ENCODE results near the gene SPATA2L. TPM values are rescaled to one million over a fixed set of nuclear protein-coding genes. Genes with fewer than 3 reads are reported as not detected.

SPATA2L gene
- polyA plus RNA-seq, 1 donor (not counting 4 experiments of a cell fraction or from before 2014, with no cell fraction given) = 1.7 TPM

DNA sequence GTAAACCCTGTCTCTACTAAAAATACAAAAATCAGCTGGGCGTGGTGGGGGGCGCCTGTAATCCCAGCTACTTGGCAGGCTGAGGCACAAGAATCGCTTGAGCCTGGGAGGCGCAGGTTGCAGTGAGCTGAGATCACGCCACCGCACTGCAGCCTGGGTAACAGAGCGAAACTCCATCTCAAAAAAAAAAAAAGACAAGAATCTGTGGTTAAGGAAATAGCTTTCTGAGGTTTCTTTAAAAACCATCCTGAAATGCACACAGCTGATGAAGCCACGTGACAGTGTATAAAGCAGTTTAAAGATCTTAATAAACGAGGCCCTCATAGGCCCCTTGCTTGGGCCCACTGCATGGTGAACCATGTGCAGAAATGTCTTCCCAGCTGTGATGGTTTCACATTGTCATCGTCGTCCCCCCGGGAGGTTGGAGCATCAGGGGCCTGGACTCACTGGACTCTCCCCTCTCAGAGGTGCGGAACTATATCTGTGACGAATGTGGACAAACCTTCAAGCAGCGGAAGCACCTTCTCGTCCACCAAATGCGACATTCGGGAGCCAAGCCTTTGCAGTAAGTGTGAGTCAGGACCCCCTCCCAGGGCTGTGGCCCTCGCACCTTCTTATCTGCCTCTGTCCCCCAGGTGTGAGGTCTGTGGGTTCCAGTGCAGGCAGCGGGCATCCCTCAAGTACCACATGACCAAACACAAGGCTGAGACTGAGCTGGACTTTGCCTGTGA is 36.0 kb upstream of the SPATA2L start:
- Histone ChIP-seq H3K4me1 (ENCODE audit: control insufficient read depth, extremely low read depth, insufficient read depth, low read length) (no peaks in the 10 kb centered on the region), H3K27me3 (ENCODE audit: control insufficient read depth, extremely low read depth, insufficient read depth, low read length) (no peaks in the 10 kb centered on the region), H4K20me1 (ENCODE audit: control insufficient read depth, extremely low read depth, insufficient read depth, low read length) (peaks cover 2% of the 10 kb centered on the region), H3K9ac (ENCODE audit: control insufficient read depth, extremely low read depth, insufficient read depth, low read length) (no peak overlapping the region), H3K4me2 (ENCODE audit: control insufficient read depth, extremely low read depth, insufficient read depth, low read depth, low read length) (no peak overlapping the region), H3K9me1 (ENCODE audit: control insufficient read depth, extremely low read depth, insufficient read depth, low read length) (no peaks in the 10 kb centered on the region), H3K79me2 (ENCODE audit: control insufficient read depth, insufficient read depth, low read length) (peaks cover 2% of the 10 kb centered on the region), H3K4me3 (ENCODE audit: control insufficient read depth in 2 of 3, extremely low read depth in 1 of 3, insufficient read depth in 2 of 3, low read depth in 1 of 3, low read length in 3 of 3) (no peak overlapping the region), H3K9me3 (ENCODE audit: control insufficient read depth, low read depth, low read length) (no peaks in the 10 kb centered on the region), H3K36me3 (ENCODE audit: control insufficient read depth in 2 of 2, extremely low read depth in 1 of 2, insufficient read depth in 2 of 2, low read length in 2 of 2) (peaks cover 52 to 53% of the 10 kb centered on the region in 2 experiments), H3K27ac (ENCODE audit: control insufficient read depth, insufficient read depth, low read length) (no peak overlapping the region), H2AFZ (ENCODE audit: control insufficient read depth, low read length) (no peak overlapping the region)
- TF ChIP-seq EZH2 (IDR thresholded peaks at IDR 0.05; ENCODE audit: low read length) = no peak
- TF ChIP-seq, protein P1, sequence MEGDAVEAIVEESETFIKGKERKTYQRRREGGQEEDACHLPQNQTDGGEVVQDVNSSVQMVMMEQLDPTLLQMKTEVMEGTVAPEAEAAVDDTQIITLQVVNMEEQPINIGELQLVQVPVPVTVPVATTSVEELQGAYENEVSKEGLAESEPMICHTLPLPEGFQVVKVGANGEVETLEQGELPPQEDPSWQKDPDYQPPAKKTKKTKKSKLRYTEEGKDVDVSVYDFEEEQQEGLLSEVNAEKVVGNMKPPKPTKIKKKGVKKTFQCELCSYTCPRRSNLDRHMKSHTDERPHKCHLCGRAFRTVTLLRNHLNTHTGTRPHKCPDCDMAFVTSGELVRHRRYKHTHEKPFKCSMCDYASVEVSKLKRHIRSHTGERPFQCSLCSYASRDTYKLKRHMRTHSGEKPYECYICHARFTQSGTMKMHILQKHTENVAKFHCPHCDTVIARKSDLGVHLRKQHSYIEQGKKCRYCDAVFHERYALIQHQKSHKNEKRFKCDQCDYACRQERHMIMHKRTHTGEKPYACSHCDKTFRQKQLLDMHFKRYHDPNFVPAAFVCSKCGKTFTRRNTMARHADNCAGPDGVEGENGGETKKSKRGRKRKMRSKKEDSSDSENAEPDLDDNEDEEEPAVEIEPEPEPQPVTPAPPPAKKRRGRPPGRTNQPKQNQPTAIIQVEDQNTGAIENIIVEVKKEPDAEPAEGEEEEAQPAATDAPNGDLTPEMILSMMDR (optimal IDR thresholded peaks at IDR 0.05 in 1 of 3, IDR thresholded peaks at IDR 0.05 in 1 of 3, conservative IDR thresholded peaks at IDR 0.05 in 1 of 3; ENCODE audit: extremely low read depth in 1 of 3, insufficient read depth in 2 of 3, low read length in 3 of 3) = no peak
- dilution Hi-C loops (cut with MboI; ENCODE audit: extremely low pct_ligation_motif_present, low sequenced_read_pairs) = no loop called here
- DNase-seq (ENCODE audit: low read depth, low spot score) = no peak
- FAIRE-seq = no peak

DNA sequence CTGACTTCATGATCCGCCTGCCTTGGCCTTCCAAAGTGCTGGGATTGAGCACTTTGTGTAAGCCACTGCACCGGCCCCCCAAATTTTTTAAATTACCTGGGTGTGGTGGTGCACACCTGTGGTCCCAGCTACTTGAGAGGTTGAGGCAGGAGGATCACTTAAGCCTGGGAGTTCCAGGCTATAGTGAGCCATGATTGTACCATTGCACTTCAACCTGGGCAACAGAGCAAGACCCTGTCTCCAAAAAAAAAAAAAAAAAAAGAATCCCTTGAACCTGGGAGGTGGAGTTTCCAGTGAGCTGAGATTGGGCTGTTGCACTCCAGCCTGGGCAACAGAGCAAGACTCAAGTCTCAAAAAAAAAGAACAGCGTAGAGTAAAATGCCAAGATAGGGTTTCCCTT is 35.0 kb upstream of the SPATA2L start:
- peaks cover 2% of the 10 kb centered on the region for H3K79me2 ChIP-seq (ENCODE audit: control insufficient read depth, insufficient read depth, low read length)
- H3K4me3 ChIP-seq (ENCODE audit: control insufficient read depth in 2 of 3, extremely low read depth in 1 of 3, insufficient read depth in 2 of 3, low read depth in 1 of 3, low read length in 3 of 3) = no peak overlapping the region
- H3K4me1 ChIP-seq (ENCODE audit: control insufficient read depth, extremely low read depth, insufficient read depth, low read length) = no peaks in the 10 kb centered on the region
- DNase-seq (ENCODE audit: low read depth, low spot score) (no peak), FAIRE-seq (no peak)
- no peak overlapping the region for H3K27ac ChIP-seq (ENCODE audit: control insufficient read depth, insufficient read depth, low read length)
- no peak overlapping the region for H3K9ac ChIP-seq (ENCODE audit: control insufficient read depth, extremely low read depth, insufficient read depth, low read length)
- no peak for TF ChIP-seq EZH2 (IDR thresholded peaks at IDR 0.05; ENCODE audit: low read length)
- TF ChIP-seq, protein P1 (optimal IDR thresholded peaks at IDR 0.05 in 1 of 3, IDR thresholded peaks at IDR 0.05 in 1 of 3, conservative IDR thresholded peaks at IDR 0.05 in 1 of 3; ENCODE audit: extremely low read depth in 1 of 3, insufficient read depth in 2 of 3, low read length in 3 of 3) = no peak
- H3K27me3 ChIP-seq (ENCODE audit: control insufficient read depth, extremely low read depth, insufficient read depth, low read length) = no peaks in the 10 kb centered on the region
- no peak overlapping the region for H2AFZ ChIP-seq (ENCODE audit: control insufficient read depth, low read length)
- H3K9me1 ChIP-seq (ENCODE audit: control insufficient read depth, extremely low read depth, insufficient read depth, low read length) = no peaks in the 10 kb centered on the region
- H3K9me3 ChIP-seq (ENCODE audit: control insufficient read depth, low read depth, low read length) = no peaks in the 10 kb centered on the region
- H3K36me3 ChIP-seq (ENCODE audit: control insufficient read depth in 2 of 2, extremely low read depth in 1 of 2, insufficient read depth in 2 of 2, low read length in 2 of 2) = peaks cover 52 to 55% of the 10 kb centered on the region in 2 experiments
- dilution Hi-C loops (cut with MboI; ENCODE audit: extremely low pct_ligation_motif_present, low sequenced_read_pairs) = no loop called here
- H4K20me1 ChIP-seq (ENCODE audit: control insufficient read depth, extremely low read depth, insufficient read depth, low read length) = peaks cover 2% of the 10 kb centered on the region
- no peak overlapping the region for H3K4me2 ChIP-seq (ENCODE audit: control insufficient read depth, extremely low read depth, insufficient read depth, low read depth, low read length)
